Stomach (tissue), 4 donors: ENCODE results near the gene CNPY4.

Experiments
- POLR2A ChIP-seq, 4 donors: fragments of 450-650 bp; IDR thresholded peaks; one replicate each; pipeline ENCODE4 v1.6.1; 2016; ENCODE audit warnings: antibody characterized with exemption in 4 of 4, control low read depth in 2 of 4, mild to moderate bottlenecking in 1 of 4, moderate library complexity in 1 of 4
- POLR2AphosphoS5 ChIP-seq, 3 donors: sonication (generic); formaldehyde crosslinking; IDR thresholded peaks; one replicate each; pipeline ENCODE4 v1.6.1; 2016; ENCODE audit warnings: antibody characterized with exemption in 3 of 3
- TF ChIP-seq, protein P1 (sequence below), 7 experiments: fragments of 450-650 bp in 4 of 7; fragments of 200-600 bp in 3 of 7; sonication (generic) in 3 of 7; IDR thresholded peaks; one replicate each; pipeline ENCODE4 v1.5.1; 2016 to 2019; ENCODE audit warnings: antibody characterized with exemption in 7 of 7, control low read depth in 2 of 7, mild to moderate bottlenecking in 1 of 7

DNA sequence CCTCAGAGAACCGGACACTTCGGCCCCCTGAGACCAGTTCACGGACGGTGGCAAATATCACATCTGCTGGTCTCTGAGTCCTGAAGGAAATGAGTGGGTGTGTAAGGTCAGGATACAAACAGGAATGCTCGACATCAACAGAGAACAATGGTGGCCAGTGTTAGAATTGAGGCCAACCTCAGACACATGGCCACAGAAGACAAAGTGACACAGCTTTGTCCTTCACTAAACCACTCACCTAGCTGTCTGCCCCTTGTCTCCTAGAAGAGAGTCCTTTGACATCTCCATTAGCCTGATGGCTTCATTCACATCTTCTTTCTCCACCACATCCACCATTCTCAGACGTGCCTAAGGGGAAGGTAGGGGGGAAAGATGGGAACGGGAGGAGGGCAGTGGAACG is 26.4 kb upstream of the CNPY4 start:
- TF ChIP-seq, protein P1, sequence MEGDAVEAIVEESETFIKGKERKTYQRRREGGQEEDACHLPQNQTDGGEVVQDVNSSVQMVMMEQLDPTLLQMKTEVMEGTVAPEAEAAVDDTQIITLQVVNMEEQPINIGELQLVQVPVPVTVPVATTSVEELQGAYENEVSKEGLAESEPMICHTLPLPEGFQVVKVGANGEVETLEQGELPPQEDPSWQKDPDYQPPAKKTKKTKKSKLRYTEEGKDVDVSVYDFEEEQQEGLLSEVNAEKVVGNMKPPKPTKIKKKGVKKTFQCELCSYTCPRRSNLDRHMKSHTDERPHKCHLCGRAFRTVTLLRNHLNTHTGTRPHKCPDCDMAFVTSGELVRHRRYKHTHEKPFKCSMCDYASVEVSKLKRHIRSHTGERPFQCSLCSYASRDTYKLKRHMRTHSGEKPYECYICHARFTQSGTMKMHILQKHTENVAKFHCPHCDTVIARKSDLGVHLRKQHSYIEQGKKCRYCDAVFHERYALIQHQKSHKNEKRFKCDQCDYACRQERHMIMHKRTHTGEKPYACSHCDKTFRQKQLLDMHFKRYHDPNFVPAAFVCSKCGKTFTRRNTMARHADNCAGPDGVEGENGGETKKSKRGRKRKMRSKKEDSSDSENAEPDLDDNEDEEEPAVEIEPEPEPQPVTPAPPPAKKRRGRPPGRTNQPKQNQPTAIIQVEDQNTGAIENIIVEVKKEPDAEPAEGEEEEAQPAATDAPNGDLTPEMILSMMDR (IDR thresholded peaks at IDR 0.05): no peak
- TF ChIP-seq POLR2AphosphoS5 (IDR thresholded peaks at IDR 0.05): no peak
- TF ChIP-seq POLR2A (IDR thresholded peaks at IDR 0.05): no peak
